WERI-Rb-1 (cell line): ENCODE measurements around the gene ANO7.

Experiments used
- DNase-seq: peaks from one replicate; pipeline ENCODE4 v3.0.0-alpha.2; 2020
- H3K27ac ChIP-seq: fragments of 250-450 bp; sonication (Bioruptor Pico); 2 replicates; pipeline ENCODE4 v1.5.1; 2020; ENCODE audit warnings: mild to moderate bottlenecking, moderate library complexity
- H3K27me3 ChIP-seq: fragments of 250-450 bp; sonication (Bioruptor Pico); 2 replicates; pipeline ENCODE4 v1.5.1; 2021; ENCODE audit warnings: mild to moderate bottlenecking, low read depth, moderate library complexity; ENCODE audit not compliant: insufficient read depth, severe bottlenecking
- H3K36me3 ChIP-seq: fragments of 250-450 bp; sonication (Bioruptor Pico); 2 replicates; pipeline ENCODE4 v1.5.1; 2020; ENCODE audit warnings: mild to moderate bottlenecking, moderate library complexity
- H3K4me3 ChIP-seq: 2 replicates; pipeline ENCODE4 v1.5.1; 2011; ENCODE audit warnings: low read depth, mild to moderate bottlenecking, control low read depth, low read length
- H3K9me3 ChIP-seq: fragments of 250-450 bp; sonication (Bioruptor Pico); 2 replicates; pipeline ENCODE4 v1.5.1; 2021; ENCODE audit warnings: mild to moderate bottlenecking, moderate library complexity; ENCODE audit not compliant: severe bottlenecking
- CTCF ChIP-seq: IDR thresholded peaks from 2 replicates; pipeline ENCODE4 v1.5.1; 2011; ENCODE audit warnings: low read depth, mild to moderate bottlenecking, control low read depth, inconsistent platforms, low read length

The ANO7 gene

GRCh38 chr2:241161646-241162281 is 26.7 kb upstream of the ANO7 start:
- no peak for TF ChIP-seq CTCF
- Histone ChIP-seq H3K27ac (no peak overlapping the region), H3K27me3 (no peaks in the 10 kb centered on the region), H3K9me3 (no peaks in the 10 kb centered on the region), H3K36me3 (peaks cover 56% of the 10 kb centered on the region), H3K4me3 (no peak overlapping the region)
- DNase-seq, result no peak

GRCh38 chr2:241163601-241164118 is 24.8 kb upstream of the ANO7 start:
- no peaks in the 10 kb centered on the region for H3K9me3 ChIP-seq

GRCh38 chr2:241168366-241168765 is 20.1 kb upstream of the ANO7 start:
- Histone ChIP-seq H3K27ac (no peak overlapping the region), H3K9me3 (no peaks in the 10 kb centered on the region), H3K27me3 (no peaks in the 10 kb centered on the region), H3K36me3 (peaks cover 62% of the 10 kb centered on the region), H3K4me3 (no peak overlapping the region)
- TF ChIP-seq CTCF, result no peak
- no peak for DNase-seq

More at GRCh38 chr2:241163601-241164118, 24.8 kb upstream of the ANO7 start:
- Histone ChIP-seq H3K27me3 (no peaks in the 10 kb centered on the region), H3K27ac (no peak overlapping the region), H3K4me3 (no peak overlapping the region), H3K36me3 (peaks cover 57% of the 10 kb centered on the region)
- DNase-seq, result no peak
- no peak for TF ChIP-seq CTCF

- TF ChIP-seq CTCF, result no peak
- DNase-seq, result no peak
- no peak overlapping the region for H3K27ac ChIP-seq
- H3K4me3 ChIP-seq, result no peak overlapping the region
- H3K27me3 ChIP-seq, result no peaks in the 10 kb centered on the region
- peaks cover 30% of the 10 kb centered on the region for H3K36me3 ChIP-seq
- H3K9me3 ChIP-seq, result no peaks in the 10 kb centered on the region
Measured at GRCh38 chr2:241173557-241173956, 14.9 kb upstream of the ANO7 start.

- Histone ChIP-seq H3K4me3 (no peak overlapping the region), H3K36me3 (peaks cover 15% of the 10 kb centered on the region), H3K27ac (no peak overlapping the region), H3K9me3 (no peaks in the 10 kb centered on the region), H3K27me3 (no peaks in the 10 kb centered on the region)
- DNase-seq, result no peak
- TF ChIP-seq CTCF, result no peak
Measured at GRCh38 chr2:241177526-241178334, 10.7 kb upstream of the ANO7 start.
